HepG2 (cell line): ENCODE results near the gene KLHL17. TPM values are rescaled to one million over a fixed set of nuclear protein-coding genes. Genes with fewer than 3 reads are reported as not detected.
A peak's percentile ranks its signal among the peaks of the same experiment; 100 is the strongest.

ENCODE experiments used
- DMAP1 ChIP-seq: IDR thresholded peaks from 2 replicates; pipeline ENCODE4 v1.6.1; 2016
- EEA1 ChIP-seq: sonication (generic); formaldehyde crosslinking; IDR thresholded peaks from 2 replicates; pipeline ENCODE4 v1.5.1; 2020; ENCODE audit warnings: mild to moderate bottlenecking, missing genetic modification reagents, borderline replicate concordance
- FOXK2 ChIP-seq: fragments of 450-650 bp; IDR thresholded peaks from 2 replicates; pipeline ENCODE4 v1.6.1; 2016
- GABPB1 ChIP-seq: IDR thresholded peaks from 2 replicates; pipeline ENCODE4 v1.6.1; 2016; ENCODE audit warnings: mild to moderate bottlenecking, missing genetic modification reagents, moderate library complexity, missing compliant biosample characterization
- HOXA3 ChIP-seq: sonication (generic); formaldehyde crosslinking; IDR thresholded peaks from 2 replicates; pipeline ENCODE4 v1.5.0; 2020; ENCODE audit warnings: missing genetic modification reagents
- KLF15 ChIP-seq: sonication (generic); formaldehyde crosslinking; IDR thresholded peaks from 2 replicates; pipeline ENCODE4 v1.8.1; 2023; ENCODE audit warnings: borderline replicate concordance, mild to moderate bottlenecking, inconsistent platforms, missing genetic modification reagents, mixed read lengths
- PHF5A ChIP-seq: IDR thresholded peaks from one replicate; pipeline ENCODE4 v1.6.1; 2018; ENCODE audit warnings: low read depth, missing genetic modification reagents; ENCODE audit not compliant: unreplicated experiment
- REXO4 ChIP-seq: sonication (generic); formaldehyde crosslinking; IDR thresholded peaks from 2 replicates; pipeline ENCODE4 v1.8.0; 2022; ENCODE audit warnings: missing genetic modification reagents, mild to moderate bottlenecking, borderline replicate concordance
- SOX5 ChIP-seq: IDR thresholded peaks from 2 replicates; pipeline ENCODE4 v1.6.1; 2016; ENCODE audit warnings: borderline replicate concordance
- THYN1 ChIP-seq: sonication (generic); formaldehyde crosslinking; IDR thresholded peaks from 2 replicates; pipeline ENCODE4 v1.8.1; 2023; ENCODE audit warnings: low read depth, mild to moderate bottlenecking, moderate library complexity, missing genetic modification reagents, borderline replicate concordance
- ZC3H13 ChIP-seq: sonication (generic); formaldehyde crosslinking; IDR thresholded peaks from 2 replicates; pipeline ENCODE4 v1.8.1; 2023; ENCODE audit warnings: mild to moderate bottlenecking, missing genetic modification reagents, moderate library complexity
- ZNF138 ChIP-seq: sonication (generic); formaldehyde crosslinking; IDR thresholded peaks from 2 replicates; pipeline ENCODE4 v1.5.0; 2020; ENCODE audit warnings: mild to moderate bottlenecking, low read depth, missing genetic modification reagents
- ZNF207 ChIP-seq: fragments of 450-650 bp; IDR thresholded peaks from 2 replicates; pipeline ENCODE4 v1.6.1; 2016; ENCODE audit warnings: antibody characterized with exemption, borderline replicate concordance
- polyA plus RNA-seq, 8 experiments: library from polyadenylated mRNA; depleted of rRNA in 3 of 8; stranded (reverse) in 7 of 8; unstranded in 1 of 8; fragments of >200 nt; fragmentation: Illumina TruSeq in 4 of 8; extraction: Trizol in 4 of 8; gene quantifications; 2 replicates each; pipeline versions ENCODE4 v1.2.1 to v1.2.3, GENCODE V29; 2011 to 2016; ENCODE audit warnings: low read depth in 4 of 8, missing spikeins in 1 of 8, mixed read lengths in 1 of 8; ENCODE audit not compliant: insufficient read depth in 1 of 8
- total RNA-seq, 5 experiments: library from RNA; depleted of rRNA; stranded (reverse); fragments of >200 nt; fragmentation: Illumina TruSeq; extraction: Trizol; gene quantifications; 2 replicates each; pipeline ENCODE4 v1.2.3, GENCODE V29; 2016; ENCODE audit warnings: low read depth in 1 of 5
- TF ChIP-seq, protein P1 (sequence below): sonication (generic); formaldehyde crosslinking; IDR thresholded peaks from 2 replicates; pipeline ENCODE4 v1.8.0; 2022; ENCODE audit warnings: missing genetic modification reagents, mild to moderate bottlenecking, inconsistent platforms, borderline replicate concordance
- TF ChIP-seq, protein P2 (sequence below): fragments of 450-650 bp; IDR thresholded peaks from 2 replicates; pipeline ENCODE4 v1.6.1; 2017; ENCODE audit warnings: mild to moderate bottlenecking
- TF ChIP-seq, protein P3 (sequence below): sonication (generic); formaldehyde crosslinking; IDR thresholded peaks from 2 replicates; pipeline ENCODE4 v1.8.1; 2023; ENCODE audit warnings: mild to moderate bottlenecking, missing genetic modification reagents
- TF ChIP-seq, protein P4 (sequence below): sonication (generic); formaldehyde crosslinking; IDR thresholded peaks from 2 replicates; pipeline ENCODE4 v1.5.0; 2020; ENCODE audit warnings: mild to moderate bottlenecking, missing genetic modification reagents
- TF ChIP-seq, protein P5 (sequence below): IDR thresholded peaks from 2 replicates; pipeline ENCODE4 v1.6.1; 2012; ENCODE audit warnings: low read length, improper control_type of control experiment

KLHL17 gene
- total and polyA plus RNA-seq, 2 of the 13 experiments (the other 11 are each of a cell fraction or from before 2014, with no cell fraction given): 9.3 to 24.7 TPM

DNA sequence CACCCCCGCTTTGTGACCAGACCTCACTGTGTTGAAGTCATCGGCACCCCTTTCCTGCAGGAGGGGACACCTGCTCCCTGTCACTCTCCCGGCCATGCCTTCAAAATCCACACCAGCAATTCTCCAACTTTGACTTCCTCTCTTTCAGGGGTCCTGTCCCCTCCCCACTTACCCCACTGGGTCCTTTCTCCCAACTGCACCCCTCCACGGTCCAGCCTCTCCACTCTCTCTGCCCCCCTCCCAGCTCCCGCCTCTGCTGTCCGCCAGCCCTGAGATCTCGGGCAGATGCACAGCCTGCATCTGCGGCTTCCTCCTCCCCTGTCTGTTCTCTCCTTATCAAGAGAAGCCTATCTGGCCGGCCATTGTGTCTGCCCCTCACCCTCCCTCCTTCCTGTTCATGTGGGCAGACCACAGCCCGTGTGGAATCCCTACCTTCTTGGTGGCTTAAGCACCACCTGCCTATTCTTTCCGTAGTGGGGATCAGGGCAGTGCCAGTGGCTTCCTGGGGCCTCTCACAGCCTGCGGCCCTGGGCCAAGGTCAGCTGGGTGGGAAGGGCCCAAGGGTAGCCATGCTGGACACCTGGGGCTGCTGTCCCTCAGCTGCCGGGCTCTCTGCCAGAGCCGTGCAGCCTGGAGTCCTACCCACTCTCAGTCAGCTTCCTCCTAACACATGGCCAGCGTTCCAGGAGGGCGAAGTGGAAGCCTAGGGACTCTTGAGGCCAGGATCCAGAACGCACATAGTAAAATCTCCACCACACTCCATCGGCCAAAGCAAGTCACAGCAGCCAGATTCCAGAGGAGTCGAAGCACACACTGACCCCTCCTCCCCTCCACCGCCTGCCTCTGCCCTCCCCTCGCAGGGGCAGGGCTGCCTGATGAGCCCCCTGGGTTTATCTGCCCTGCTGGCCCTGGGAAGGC is 44.7 kb downstream of the KLHL17 start (continued):
- peak; percentile 65 for TF ChIP-seq GABPB1
- TF ChIP-seq, protein P1, sequence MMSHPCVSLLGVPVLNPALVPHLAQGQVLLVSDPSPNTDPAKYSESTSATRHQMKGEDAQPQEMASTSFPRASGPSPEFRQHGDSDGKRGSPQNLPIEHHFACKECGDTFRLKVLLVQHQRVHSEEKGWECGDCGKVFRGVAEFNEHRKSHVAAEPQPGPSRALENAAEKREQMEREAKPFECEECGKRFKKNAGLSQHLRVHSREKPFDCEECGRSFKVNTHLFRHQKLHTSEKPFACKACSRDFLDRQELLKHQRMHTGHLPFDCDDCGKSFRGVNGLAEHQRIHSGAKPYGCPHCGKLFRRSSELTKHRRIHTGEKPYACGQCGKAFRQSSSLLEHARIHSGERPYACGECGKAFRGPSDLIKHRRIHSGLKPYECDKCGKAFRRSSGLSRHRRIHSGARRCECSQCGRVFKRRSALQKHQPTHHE: no peak
- TF ChIP-seq REXO4 (CRISPR knock-in tag): no peak
- no peak for TF ChIP-seq KLF15 (CRISPR knock-in tag)
- TF ChIP-seq, protein P2, sequence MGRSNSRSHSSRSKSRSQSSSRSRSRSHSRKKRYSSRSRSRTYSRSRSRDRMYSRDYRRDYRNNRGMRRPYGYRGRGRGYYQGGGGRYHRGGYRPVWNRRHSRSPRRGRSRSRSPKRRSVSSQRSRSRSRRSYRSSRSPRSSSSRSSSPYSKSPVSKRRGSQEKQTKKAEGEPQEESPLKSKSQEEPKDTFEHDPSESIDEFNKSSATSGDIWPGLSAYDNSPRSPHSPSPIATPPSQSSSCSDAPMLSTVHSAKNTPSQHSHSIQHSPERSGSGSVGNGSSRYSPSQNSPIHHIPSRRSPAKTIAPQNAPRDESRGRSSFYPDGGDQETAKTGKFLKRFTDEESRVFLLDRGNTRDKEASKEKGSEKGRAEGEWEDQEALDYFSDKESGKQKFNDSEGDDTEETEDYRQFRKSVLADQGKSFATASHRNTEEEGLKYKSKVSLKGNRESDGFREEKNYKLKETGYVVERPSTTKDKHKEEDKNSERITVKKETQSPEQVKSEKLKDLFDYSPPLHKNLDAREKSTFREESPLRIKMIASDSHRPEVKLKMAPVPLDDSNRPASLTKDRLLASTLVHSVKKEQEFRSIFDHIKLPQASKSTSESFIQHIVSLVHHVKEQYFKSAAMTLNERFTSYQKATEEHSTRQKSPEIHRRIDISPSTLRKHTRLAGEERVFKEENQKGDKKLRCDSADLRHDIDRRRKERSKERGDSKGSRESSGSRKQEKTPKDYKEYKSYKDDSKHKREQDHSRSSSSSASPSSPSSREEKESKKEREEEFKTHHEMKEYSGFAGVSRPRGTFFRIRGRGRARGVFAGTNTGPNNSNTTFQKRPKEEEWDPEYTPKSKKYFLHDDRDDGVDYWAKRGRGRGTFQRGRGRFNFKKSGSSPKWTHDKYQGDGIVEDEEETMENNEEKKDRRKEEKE: no peak
- TF ChIP-seq, protein P3, sequence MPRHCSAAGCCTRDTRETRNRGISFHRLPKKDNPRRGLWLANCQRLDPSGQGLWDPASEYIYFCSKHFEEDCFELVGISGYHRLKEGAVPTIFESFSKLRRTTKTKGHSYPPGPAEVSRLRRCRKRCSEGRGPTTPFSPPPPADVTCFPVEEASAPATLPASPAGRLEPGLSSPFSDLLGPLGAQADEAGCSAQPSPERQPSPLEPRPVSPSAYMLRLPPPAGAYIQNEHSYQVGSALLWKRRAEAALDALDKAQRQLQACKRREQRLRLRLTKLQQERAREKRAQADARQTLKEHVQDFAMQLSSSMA (CRISPR knock-in tag): no peak
- peak; percentile 31 for TF ChIP-seq PHF5A (CRISPR knock-in tag)
- no peak for TF ChIP-seq SOX5 (CRISPR knock-in tag)
- TF ChIP-seq, protein P4, sequence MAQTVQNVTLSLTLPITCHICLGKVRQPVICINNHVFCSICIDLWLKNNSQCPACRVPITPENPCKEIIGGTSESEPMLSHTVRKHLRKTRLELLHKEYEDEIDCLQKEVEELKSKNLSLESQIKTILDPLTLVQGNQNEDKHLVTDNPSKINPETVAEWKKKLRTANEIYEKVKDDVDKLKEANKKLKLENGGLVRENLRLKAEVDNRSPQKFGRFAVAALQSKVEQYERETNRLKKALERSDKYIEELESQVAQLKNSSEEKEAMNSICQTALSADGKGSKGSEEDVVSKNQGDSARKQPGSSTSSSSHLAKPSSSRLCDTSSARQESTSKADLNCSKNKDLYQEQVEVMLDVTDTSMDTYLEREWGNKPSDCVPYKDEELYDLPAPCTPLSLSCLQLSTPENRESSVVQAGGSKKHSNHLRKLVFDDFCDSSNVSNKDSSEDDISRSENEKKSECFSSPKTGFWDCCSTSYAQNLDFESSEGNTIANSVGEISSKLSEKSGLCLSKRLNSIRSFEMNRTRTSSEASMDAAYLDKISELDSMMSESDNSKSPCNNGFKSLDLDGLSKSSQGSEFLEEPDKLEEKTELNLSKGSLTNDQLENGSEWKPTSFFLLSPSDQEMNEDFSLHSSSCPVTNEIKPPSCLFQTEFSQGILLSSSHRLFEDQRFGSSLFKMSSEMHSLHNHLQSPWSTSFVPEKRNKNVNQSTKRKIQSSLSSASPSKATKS (CRISPR knock-in tag): no peak
- no peak for TF ChIP-seq ZNF138 (CRISPR knock-in tag)
- 0 out of 2 replicates have a peak, but pooled peaks have one; percentile 81 for TF ChIP-seq ZC3H13
- TF ChIP-seq EEA1: no peak
- TF ChIP-seq FOXK2: no peak
- no peak; the same call in 1 of the 2 replicates for TF ChIP-seq THYN1 (CRISPR knock-in tag)
- no peak for TF ChIP-seq ZNF207
- TF ChIP-seq DMAP1 (CRISPR knock-in tag): 0 out of 2 replicates have a peak, but pooled peaks have one; percentile 63
- TF ChIP-seq, protein P5, sequence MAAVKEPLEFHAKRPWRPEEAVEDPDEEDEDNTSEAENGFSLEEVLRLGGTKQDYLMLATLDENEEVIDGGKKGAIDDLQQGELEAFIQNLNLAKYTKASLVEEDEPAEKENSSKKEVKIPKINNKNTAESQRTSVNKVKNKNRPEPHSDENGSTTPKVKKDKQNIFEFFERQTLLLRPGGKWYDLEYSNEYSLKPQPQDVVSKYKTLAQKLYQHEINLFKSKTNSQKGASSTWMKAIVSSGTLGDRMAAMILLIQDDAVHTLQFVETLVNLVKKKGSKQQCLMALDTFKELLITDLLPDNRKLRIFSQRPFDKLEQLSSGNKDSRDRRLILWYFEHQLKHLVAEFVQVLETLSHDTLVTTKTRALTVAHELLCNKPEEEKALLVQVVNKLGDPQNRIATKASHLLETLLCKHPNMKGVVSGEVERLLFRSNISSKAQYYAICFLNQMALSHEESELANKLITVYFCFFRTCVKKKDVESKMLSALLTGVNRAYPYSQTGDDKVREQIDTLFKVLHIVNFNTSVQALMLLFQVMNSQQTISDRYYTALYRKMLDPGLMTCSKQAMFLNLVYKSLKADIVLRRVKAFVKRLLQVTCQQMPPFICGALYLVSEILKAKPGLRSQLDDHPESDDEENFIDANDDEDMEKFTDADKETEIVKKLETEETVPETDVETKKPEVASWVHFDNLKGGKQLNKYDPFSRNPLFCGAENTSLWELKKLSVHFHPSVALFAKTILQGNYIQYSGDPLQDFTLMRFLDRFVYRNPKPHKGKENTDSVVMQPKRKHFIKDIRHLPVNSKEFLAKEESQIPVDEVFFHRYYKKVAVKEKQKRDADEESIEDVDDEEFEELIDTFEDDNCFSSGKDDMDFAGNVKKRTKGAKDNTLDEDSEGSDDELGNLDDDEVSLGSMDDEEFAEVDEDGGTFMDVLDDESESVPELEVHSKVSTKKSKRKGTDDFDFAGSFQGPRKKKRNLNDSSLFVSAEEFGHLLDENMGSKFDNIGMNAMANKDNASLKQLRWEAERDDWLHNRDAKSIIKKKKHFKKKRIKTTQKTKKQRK: no peak
- peak; percentile 66 for TF ChIP-seq HOXA3 (CRISPR knock-in tag)
